Posterior vena cava (tissue), 2 donors: ENCODE measurements around the gene NPIPB8. TPM values are rescaled to one million over a fixed set of nuclear protein-coding genes. Genes with fewer than 3 reads are reported as not detected.
"Not testable (repeated sequence)": the region's sequence is repeated elsewhere in the genome, so short reads cannot be mapped to it uniquely, and the experiment has no call there.

Experiments used
- DNase-seq: peaks from one replicate; pipeline ENCODE4 v3.0.0-alpha.2; 2020; ENCODE audit warnings: low spot score
- intact Hi-C, 2 donors: fragments of 100-400 bp; cut with DNase I; formaldehyde crosslinking; loops; one replicate each; pipeline versions ENCODE4 v1.14.1 to v1.14.2; 2022 to 2023
- total RNA-seq, 2 donors: library from RNA; stranded (reverse); fragmentation: NEBNext Ultra II Directional; extraction: Animal tissue kit (Norgen Biotek cat#: 25700); gene quantifications; one replicate each; pipeline ENCODE4 v1.2.1, GENCODE V29; 2021
- donor health status: DM: yes; HTN: yes; CAD: no.
- donor health status: DM: yes; HTN: yes; CAD: no.

NPIPB8 gene
- total RNA-seq, 2 donors from 2014 or later: 1.2 TPM; not detected in 1

DNA sequence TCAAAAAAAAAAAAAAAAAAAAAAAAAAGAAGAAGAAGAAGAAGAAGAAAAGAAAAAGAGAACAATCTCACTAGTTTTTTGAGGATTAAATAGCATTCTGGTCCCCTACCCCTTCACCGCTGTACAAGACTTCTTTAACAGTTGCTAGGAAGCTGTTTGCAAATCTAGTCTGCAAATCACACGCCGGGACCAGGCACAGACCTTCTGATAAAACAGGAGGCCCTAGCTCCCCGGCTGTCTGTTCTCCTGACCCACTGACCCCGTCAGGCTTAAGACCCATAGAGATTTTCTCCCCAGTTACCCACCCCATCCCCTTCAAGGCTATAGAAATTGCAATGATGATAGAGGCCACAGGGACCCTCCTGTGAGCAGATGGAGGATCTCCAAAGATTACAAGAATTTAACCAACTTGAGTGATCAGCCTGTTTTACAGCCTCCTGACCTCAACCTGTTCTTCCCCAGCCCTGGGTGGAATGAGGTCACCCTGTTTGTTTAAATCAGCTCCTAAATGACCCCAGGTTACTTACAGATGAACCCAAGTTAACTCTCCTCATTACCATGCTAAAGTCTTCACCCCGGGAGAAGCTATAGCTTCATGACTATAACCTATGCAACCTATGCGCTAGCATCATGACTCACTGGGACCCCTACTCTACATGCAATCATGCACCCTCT is 16.2 kb upstream of the NPIPB8 start:
- no peak for DNase-seq
- intact Hi-C loops: no loop called here

DNA sequence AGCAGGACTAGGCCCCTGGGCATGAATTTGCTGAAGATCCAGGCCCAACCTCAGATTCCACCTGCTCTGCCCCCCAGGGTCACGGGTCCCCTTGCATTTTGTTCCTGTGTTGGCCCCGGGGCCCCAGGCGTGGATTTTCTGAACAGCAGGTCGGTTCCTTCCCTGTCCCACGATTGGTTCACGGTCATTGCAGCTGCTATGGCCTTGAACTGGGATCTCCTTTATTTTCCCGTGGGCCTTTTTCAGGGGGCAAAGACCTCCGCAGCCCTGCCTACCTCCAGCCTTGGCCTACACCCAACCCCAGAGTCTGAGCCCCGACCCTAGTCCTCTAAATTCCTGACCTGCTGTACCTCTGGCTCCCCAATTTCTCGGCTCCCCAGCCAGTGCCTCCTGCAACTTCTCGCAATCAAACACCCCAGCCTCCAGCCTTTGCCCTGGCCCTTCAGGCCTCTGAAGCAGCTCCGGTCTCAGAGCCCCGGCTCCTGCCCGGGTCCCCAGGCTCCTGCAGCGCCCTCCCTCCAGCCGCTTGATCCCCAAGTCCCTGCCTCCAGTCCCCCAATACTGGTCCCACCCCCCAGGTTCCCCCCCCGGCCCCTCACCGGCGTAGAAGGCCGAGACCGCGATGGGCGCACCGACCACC is 15.2 kb upstream of the NPIPB8 start:
- intact Hi-C loops, DNase-seq: not testable (repeated sequence)

DNA sequence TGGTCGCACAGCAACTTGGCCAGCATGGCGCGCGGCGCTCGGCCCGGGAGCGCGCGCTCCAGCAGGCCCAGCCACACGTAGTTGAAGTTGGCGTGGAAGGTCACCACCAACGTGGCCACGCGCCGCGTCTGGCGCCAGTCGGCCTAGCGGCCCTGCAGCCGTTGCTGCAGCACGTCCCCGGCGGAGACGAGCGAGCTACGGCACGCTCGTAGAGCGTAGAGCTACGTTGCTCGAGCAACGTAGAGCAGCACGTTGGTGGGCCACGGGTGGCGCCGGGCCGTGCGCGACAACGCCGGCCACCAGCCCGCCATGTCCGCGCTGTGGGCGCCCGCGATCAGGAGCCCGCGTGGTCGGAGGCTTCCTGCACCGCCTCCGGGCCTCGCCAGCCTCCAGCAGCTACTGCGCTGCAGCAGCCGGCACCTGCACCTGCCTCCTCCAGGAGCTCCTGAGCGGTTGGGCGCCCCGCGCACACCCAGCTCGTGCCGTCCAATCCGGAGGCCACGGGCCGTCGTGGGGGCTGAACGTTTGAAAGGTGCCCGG is 14.6 kb upstream of the NPIPB8 start:
- peak; percentile 85 for DNase-seq
- intact Hi-C loops: no loop called here

DNA sequence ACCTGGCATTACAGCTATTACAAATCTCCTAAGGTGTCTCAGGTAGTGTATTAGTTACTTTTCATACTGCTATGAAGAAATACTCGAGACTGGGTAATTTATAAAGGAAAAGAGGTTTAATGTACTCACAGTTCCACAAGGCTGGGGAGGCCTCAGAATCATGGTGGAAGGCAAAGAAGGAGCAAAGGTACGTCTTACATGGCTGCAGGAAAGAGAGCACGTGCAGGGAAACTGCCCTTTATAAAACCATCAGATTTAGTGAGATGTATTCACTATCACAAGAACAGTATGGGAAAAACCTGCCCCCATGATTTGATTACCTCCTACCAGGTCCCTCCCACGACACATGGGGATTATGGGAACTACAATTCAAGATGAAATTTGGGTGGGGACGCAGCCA is 7.0 kb upstream of the NPIPB8 start:
- DNase-seq, intact Hi-C loops: not testable (repeated sequence)

DNA sequence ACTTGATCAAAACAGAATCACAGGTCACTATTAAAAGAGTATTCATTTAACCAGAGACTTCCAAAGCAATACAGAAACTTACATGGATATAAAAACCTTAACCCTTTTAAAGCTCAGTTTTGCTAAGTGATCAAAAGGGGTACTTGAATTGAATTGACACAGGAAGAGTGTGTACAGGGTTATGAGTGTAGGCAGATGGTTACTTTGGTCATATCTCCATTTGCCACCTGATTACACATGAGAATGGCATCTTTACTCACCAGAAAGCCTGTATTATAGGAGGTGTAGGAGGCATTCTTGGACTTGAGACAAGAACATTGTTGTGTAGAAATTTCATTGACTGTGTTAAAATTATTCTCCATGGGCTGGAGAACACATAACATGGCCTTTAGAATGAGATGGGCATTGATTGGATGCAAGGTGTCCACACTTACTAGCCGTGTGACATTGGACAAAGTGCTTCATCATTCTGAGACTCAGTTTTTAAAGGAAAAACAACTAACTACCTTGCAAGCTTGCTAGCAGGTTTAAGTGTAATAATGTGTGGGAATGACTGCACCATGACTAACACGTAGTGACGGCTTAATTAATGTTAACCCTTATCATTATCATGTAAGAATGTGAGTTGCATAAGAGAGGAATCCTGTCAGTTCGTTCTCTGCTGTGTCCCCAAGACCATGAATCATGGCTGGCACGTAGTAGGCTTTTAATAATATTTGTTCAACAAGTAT is 1.6 kb upstream of the NPIPB8 start:
- DNase-seq, intact Hi-C loops: not testable (repeated sequence)

DNA sequence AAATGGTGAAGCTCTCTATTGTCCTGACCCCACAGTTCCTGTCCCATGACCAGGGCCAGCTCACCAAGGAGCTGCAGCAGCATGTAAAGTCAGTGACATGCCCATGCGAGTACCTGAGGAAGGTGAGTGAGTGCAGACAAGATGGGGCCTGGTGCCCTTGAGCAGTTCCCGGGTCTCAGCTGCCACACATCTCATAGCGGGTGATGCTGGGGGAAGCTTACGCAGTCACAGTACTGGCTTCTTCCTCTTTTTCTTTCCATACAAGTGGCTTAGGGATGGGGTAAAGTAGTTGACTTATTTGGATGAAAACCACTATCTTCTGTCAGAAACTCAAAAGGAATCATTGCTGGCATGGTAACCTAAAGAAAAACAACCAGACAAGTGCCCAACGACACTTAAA is 494 bp downstream of the NPIPB8 start:
- intact Hi-C loops, DNase-seq: not testable (repeated sequence)

DNA sequence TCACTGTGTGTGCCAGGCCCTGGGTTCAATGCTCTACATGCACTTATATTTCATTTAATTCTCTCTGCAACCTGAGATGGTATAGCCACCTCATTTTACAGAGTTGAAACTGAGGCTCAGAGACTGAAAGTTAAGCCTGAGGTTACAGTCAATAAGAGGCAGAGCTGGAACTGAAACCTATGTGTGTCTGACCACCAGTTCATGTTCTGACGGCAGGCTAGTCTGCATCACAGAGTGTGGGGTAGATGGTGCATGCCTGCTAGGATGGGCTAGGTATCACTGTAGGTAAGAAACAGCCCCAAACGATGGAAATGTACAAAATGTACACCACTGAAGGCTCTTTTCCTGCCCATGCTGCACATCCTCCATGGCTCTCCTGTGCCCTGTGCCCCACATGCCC is 2.1 kb downstream of the NPIPB8 start:
- intact Hi-C loops, DNase-seq: not testable (repeated sequence)

DNA sequence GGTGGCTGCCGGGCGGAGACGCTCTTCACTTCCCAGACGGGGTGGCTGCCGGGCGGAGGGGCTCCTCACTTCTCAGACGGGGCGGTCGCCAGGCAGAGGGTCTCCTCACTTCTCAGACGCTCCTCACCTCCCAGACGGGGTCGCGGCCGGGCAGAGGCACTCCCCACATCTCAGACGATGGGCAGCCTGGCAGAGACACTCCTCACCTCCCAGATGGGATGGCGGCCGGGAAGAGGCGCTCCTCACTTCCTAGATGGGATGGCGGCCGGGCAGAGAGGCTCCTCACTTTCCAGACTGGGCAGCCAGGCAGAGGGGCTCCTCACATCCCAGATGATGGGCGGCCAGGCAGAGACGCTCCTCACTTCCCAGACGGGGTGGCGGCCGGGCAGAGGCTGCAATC is 28.4 kb downstream of the NPIPB8 start:
- intact Hi-C loops, DNase-seq: not testable (repeated sequence)

DNA sequence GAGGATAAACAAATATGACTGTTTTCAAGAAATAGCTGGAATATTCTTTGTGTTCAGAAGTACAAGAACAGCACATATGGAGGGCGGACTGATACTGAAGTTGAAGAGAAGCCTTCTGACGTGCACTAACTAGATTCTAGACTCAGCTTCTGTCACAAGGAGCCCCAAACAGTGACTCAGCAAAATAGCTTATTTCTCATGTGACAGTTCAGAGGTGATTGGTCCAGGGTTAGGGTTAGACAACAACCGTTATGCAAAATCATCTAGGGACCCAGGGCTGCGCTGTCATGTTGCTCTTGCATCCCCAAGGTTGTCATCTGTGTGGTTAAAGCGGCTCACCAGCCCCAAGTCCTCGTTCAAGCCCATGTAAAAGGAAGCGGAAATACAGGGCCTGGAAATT is 29.6 kb downstream of the NPIPB8 start:
- intact Hi-C loops, DNase-seq: not testable (repeated sequence)

DNA sequence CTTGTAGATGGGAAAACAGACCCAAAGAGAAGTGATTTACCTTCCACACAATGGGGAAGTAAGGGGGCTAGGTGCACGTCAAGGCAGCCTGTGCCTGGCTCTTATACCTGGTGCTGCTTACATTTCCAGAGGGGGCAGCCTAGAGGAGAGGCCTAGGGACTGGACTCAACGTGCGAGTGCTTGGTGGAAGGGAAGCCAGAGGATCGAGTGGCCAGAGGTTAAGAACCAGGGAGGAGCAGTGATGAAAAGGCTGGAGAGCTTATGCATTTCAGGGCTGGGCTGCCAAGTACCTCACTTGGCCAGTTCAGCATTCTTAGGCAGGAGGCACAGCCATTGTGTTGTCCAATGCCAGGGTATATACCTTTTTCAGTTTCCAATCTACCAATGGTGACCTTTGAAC is 30.3 kb downstream of the NPIPB8 start:
- DNase-seq, intact Hi-C loops: not testable (repeated sequence)

DNA sequence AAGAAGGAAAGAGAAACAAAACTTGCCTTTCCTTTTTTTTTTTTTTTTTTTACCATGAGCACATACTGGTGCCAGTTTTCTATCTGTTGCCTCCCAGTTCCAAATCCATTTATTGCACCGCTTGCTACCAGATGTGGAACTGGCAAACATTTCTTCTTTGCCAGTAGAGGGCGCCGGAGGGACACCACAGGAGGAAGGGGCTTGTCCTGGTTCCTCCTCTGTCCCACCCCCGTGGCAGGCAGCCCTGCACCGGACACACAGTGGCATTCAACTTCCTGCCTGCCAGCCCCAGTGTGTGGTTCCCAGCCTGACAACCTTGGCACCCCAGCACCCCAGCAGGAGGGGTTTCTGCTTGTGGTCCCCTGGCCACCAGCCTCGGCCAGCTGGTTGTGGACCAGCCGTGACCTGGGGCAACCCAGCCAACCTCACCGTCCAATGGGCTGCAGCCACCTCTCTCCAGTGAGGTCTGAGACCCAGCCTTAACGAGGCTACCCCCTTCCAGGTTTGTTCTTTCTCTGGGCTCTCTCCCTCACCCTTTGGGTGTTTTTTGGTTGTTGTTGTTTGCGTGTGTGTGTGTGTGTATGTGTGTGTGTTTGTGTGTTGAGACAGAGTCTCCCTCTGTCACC is 50.6 kb downstream of the NPIPB8 start:
- DNase-seq, intact Hi-C loops: not testable (repeated sequence)

DNA sequence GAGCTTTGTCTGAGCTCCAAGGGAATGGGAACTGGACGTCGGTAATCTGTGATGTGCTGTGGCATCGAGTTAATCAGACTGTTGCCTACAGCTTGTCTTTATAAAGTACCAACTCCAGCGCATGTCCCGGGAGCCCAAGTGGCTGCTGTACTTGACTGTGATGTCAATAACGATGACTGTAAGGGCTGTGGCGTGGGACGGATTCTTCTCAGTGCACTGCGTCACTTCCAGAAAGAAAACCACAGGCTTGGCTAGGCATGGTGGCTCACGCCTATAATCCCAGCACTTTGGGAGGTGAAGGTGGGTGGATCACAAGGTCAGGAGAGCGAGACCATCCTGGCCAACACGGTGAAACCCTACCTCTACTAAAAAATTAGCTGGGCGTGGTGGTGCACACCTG is 51.6 kb downstream of the NPIPB8 start:
- intact Hi-C loops, DNase-seq: not testable (repeated sequence)

DNA sequence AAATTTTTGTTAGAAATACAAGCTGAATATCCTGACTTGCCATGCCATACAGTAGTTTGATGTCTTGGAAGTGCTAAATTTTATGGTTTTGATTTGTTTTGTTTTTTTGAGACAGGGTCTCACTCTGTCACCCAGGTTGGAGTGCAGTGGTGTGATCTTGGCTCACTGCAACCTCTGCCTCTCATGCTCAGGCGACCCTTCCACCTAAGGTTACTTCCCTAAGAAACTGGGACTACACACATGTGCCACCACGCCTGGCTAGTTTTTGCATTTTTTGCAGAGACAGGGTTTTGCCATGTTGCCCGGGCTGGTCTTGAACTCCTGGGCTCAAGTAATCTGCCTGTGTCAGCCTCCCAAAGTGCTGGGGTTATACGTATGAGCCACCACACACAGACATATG is 53.9 kb downstream of the NPIPB8 start:
- intact Hi-C loops, DNase-seq: not testable (repeated sequence)

DNA sequence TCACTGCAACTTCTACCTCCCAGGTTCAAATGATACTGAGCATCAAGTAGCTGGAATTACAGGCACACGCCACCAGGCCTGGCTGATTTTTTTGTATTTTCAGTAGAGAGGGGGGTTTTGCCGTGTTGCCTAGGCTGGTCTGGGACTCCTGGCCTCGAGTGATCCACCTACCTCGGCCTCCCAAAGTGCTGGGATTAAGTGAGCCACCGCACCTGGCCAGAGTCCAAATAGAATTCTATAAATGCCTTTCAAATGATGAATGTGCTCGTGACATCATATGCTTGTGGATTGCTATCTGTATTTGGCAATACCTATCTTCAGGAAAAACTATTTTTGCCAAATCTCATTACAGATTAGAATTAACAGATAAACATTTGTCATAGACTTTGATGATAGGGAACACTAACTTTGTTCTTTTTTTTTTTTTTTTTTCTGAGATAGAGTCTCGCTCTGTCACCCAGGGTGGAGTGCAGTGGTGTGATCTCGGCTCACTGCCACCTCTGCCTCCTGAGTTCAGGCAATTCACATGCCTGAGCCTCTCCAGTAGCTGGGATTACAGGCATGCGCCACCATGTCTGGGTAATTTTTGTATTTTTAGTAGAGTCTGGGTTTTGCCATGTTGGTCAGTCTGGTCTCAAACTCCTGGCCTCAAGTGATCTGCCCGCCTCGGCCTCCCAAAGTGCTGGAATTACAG is 55.5 kb downstream of the NPIPB8 start:
- intact Hi-C loops, DNase-seq: not testable (repeated sequence)

DNA sequence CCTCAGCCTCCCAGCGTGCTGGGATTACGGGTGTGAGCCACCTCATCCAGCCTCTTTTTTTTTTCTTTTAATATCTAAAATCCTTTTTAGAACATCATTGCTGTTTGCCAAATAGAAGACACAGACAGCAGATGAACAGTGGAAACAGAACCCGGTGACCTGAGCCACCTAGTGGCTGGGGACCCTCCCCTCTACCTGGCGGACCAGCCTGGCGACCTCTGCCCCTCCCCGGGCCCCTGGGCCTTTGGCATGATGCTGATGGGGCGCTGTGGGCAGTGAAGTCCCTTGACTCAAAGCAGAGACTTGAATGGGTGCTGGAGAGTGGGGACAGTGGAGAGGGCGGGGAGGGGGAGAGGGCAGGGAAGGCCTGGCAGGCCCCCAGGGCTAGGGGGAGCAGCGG is 61.9 kb downstream of the NPIPB8 start:
- intact Hi-C loops, DNase-seq: not testable (repeated sequence)

DNA sequence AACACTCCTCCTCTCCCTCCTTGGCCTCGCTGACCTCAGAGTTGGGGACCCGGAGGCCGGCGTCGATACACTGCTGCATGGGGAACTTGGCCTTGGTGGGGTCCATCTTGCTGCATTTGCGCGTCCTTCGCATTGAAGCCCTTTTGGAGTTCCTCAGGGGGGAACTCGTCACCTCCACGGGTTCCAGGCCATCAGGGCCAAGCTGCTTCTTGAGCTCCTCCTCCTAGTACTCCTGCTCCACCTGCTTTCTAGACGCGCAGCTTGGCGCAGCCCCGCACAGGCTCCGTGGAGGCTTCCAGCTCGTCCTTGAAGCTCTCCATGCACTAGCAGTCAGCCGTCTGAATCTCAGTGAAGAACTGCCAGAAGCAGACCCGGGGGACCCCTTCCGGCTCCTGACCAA is 62.5 kb downstream of the NPIPB8 start:
- intact Hi-C loops, DNase-seq: not testable (repeated sequence)

DNA sequence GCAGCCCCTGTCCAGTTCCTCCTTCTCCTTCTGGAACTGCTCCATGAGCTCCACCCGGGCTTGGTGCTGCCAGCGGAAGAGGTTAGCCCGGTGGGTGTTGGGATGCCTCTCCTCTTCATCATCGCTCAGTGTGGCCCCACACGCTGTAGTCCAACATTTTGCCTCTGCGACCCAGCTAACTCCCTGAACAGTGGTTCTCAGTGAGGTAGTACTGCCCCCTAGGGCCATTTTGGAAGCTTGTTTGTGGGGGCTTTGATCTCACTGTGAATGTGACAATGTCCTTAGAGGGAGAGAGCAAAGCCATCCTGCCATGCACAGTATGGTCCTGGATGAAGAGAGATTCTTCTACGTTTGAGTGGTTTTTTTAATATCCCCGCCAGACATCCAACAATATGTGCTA is 63.5 kb downstream of the NPIPB8 start:
- intact Hi-C loops, DNase-seq: not testable (repeated sequence)

DNA sequence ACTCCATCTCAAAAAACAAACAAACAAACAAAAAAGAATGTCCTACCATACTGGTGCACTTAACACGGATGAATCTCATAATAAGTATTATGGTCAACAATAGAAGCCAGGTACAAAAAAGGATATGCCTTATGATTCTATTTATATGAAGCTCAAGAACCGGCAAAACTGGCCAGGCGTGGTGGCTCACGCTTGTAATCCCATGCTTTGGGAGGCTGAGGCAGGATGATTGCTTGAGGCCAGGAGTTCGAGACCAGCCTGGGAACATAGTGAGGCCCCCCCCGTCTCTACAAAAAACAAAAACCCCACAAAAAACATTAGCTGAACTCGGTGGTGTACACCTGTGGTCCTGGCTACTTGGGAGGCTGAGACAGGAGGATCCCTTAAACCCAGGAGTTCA is 66.4 kb downstream of the NPIPB8 start:
- DNase-seq, intact Hi-C loops: not testable (repeated sequence)
